ENCODE data around the gene TTC24. TPM values are rescaled to one million over a fixed set of nuclear protein-coding genes. Genes with fewer than 3 reads are reported as not detected.

Gene TTC24
- total and polyA plus RNA-seq, 10 of the 15 experiments (the other 5 are each of a cell fraction or from before 2014, with no cell fraction given): 0.05 to 6.4 (median 2.9) TPM; not detected in 1

GRCh38 chr1:156539818-156540355 is 39.6 kb upstream of the TTC24 start (continued):
- TF ChIP-seq, protein P1, sequence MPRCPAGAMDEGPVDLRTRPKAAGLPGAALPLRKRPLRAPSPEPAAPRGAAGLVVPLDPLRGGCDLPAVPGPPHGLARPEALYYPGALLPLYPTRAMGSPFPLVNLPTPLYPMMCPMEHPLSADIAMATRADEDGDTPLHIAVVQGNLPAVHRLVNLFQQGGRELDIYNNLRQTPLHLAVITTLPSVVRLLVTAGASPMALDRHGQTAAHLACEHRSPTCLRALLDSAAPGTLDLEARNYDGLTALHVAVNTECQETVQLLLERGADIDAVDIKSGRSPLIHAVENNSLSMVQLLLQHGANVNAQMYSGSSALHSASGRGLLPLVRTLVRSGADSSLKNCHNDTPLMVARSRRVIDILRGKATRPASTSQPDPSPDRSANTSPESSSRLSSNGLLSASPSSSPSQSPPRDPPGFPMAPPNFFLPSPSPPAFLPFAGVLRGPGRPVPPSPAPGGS (IDR thresholded peaks at IDR 0.05; ENCODE audit: borderline replicate concordance, insufficient read depth, low read depth, low read length, poor library complexity, severe bottlenecking): no peak
- TF ChIP-seq WRNIP1 (IDR thresholded peaks at IDR 0.05; ENCODE audit: borderline replicate concordance, low read depth, low read length) (no peak), SP1 (IDR thresholded peaks at IDR 0.05; ENCODE audit: low read depth, low read length) (no peak), EP300 (IDR thresholded peaks at IDR 0.05; ENCODE audit: borderline replicate concordance in 1 of 2, control insufficient read depth in 1 of 2, low read depth in 2 of 2, low read length in 2 of 2) (no peak), ZSCAN29 (IDR thresholded peaks at IDR 0.05) (no peak)

GRCh38 chr1:156540955-156541354 is 38.6 kb upstream of the TTC24 start:
- Histone ChIP-seq H4K20me1 (ENCODE audit: control insufficient read depth, insufficient read depth) (no peaks in the 10 kb centered on the region), H3K36me3 (ENCODE audit: control insufficient read depth in 2 of 2, insufficient read depth in 2 of 2, low read length in 1 of 2) (no peaks in the 10 kb centered on the region), H3K4me3 (no peak overlapping the region), H3K79me2 (ENCODE audit: control insufficient read depth, insufficient read depth, low read length) (no peaks in the 10 kb centered on the region), H3K9ac (ENCODE audit: control insufficient read depth, insufficient read depth, low read length) (no peak overlapping the region), H3K9me3 (replicated peaks; ENCODE audit: control insufficient read depth, insufficient read depth, low read length) (no peaks in the 10 kb centered on the region), H3K4me1 (ENCODE audit: control insufficient read depth, insufficient read depth, low read length) (no peaks in the 10 kb centered on the region), H3K27ac (ENCODE audit: control insufficient read depth, insufficient read depth) (no peak overlapping the region), H3K4me2 (ENCODE audit: control insufficient read depth, insufficient read depth) (no peak overlapping the region), H2AFZ (ENCODE audit: control insufficient read depth, low read depth, low read length) (no peak overlapping the region), H3K27me3 (replicated peaks in 1 of 2; ENCODE audit: control insufficient read depth in 2 of 2, insufficient read depth in 2 of 2, low read length in 1 of 2) (no peaks in the 10 kb centered on the region)
- BruUV-seq (replicated peaks): no TSS peak
- ChIA-PET SMC1A (ENCODE audit: uncharacterized antibody, unreplicated experiment) (interaction anchor here (1.0 to 1.4 kb wide), 2 partner anchors 91 to 154 kb away, joined by 3 to 4 read pairs; no protein-coding TSS in a partner anchor), CTCF (interaction anchor here (1.1 to 1.9 kb wide), 2 partner anchors 15 to 60 kb away, joined by 3 to 6 read pairs; no protein-coding TSS in a partner anchor), POLR2A (interaction anchor here (0.6 to 1.0 kb wide), 3 partner anchors 8 to 82 kb away, joined by 3 to 4 read pairs (median 3); no protein-coding TSS in a partner anchor), RAD21 (ENCODE audit: unreplicated experiment) (interaction anchor here (0.8 kb wide), 1 partner anchor 155 kb away, joined by 3 read pairs; no protein-coding TSS in a partner anchor)
- no peak for ATAC-seq
- no peak for DNase-seq (ENCODE audit: low read depth, low spot score)
- 60% methylated on average over 2 of the region's 2 CpGs for WGBS (ENCODE audit: insufficient coverage, insufficient replicate concordance, low lambda C conversion rate, missing lambda C conversion rate)
- in situ Hi-C loops (cut with MboI): no loop called here
- TF ChIP-seq ZSCAN29 (IDR thresholded peaks at IDR 0.05): no peak
- no peak for TF ChIP-seq DPF2 (IDR thresholded peaks at IDR 0.05)
- no peak for TF ChIP-seq NBN (IDR thresholded peaks at IDR 0.05)
- intact Hi-C loops (cut with micrococcal nuclease; ENCODE audit: unreplicated experiment): no loop called here
- no peak for FAIRE-seq

All from GM12878 (cell line).